H1 (cell line): Measurements from ENCODE around the gene STOML2. TPM values are rescaled to one million over a fixed set of nuclear protein-coding genes. Genes with fewer than 3 reads are reported as not detected.

Source experiments
- GABPA ChIP-seq: IDR thresholded peaks from 2 replicates; pipeline ENCODE4 v1.6.1; 2011; ENCODE audit warnings: mild to moderate bottlenecking, low read length, moderate library complexity, borderline replicate concordance; ENCODE audit not compliant: insufficient read depth
- HDAC6 ChIP-seq: IDR thresholded peaks from one replicate; pipeline ENCODE4 v1.7.1; 2012; ENCODE audit warnings: low read depth, mild to moderate bottlenecking, inconsistent platforms, low read length, moderate library complexity
- polyA plus RNA-seq, 7 experiments: library from polyadenylated mRNA; depleted of rRNA in 3 of 7; stranded (reverse) in 5 of 7; unstranded in 2 of 7; fragments of >200 nt in 5 of 7; fragments of 200-250 nt in 2 of 7; gene quantifications; 1 replicate in 5 of 7; 2 replicates in 1 of 7; 4 replicates in 1 of 7; pipeline versions ENCODE4 v1.2.1 to v1.2.3, GENCODE V29; 2011 to 2013; ENCODE audit warnings: missing spikeins in 2 of 7, mixed read lengths in 2 of 7
- total RNA-seq: library from RNA; stranded (reverse); fragmentation: NEBNext Ultra II Directional; extraction: Animal tissue kit (Norgen Biotek cat#: 25700); gene quantifications from 2 replicates; pipeline ENCODE4 v1.2.1, GENCODE V29; 2021

Gene STOML2
- total and polyA plus RNA-seq, 2 of the 8 experiments (the other 6 are each of a cell fraction or from before 2014, with no cell fraction given), result 203 to 256 TPM

GRCh38 chr9:35059438-35059837 is 43.5 kb downstream of the STOML2 start (continued):
- no peak for TF ChIP-seq GABPA
- no peak for TF ChIP-seq HDAC6
